ENCODE results near the gene PXT1.
"Not testable (repeated sequence)": the region's sequence is repeated elsewhere in the genome, so short reads cannot be mapped to it uniquely, and the experiment has no call there.

PXT1 gene

DNA sequence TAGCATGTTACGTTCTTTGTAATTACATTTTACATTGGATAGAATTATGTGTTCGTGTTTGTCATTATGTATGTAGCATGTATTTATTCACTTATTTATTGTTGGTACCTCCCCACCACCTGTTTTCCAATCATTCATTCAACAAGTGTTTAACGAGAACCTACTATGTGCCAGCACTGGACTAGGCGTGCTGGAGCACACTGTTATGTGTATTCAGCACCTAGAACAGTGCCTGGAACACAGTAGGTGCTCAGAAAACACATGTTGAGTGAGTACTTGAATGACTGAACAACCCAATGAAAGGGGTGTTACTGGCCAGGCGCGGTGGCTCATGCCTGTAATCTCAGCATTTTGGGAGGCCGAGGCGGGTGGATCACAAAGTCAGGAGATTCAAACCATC, 66.5 kb downstream of the PXT1 start:
- ATAC-seq (ENCODE audit: low read depth) (no peak), DNase-seq (ENCODE audit: low spot score in 2 of 2) (no peak)
- no peaks in the 10 kb centered on the region for H3K9me3 Mint-ChIP-seq
- no peak overlapping the region for H3K4me3 Mint-ChIP-seq
- peaks cover 5% of the 10 kb centered on the region for H3K4me1 Mint-ChIP-seq
- no peaks in the 10 kb centered on the region for H3K36me3 Mint-ChIP-seq
- H3K27ac Mint-ChIP-seq, result no peak overlapping the region
- H3K27me3 Mint-ChIP-seq, result peaks cover 3% of the 10 kb centered on the region

- DNase-seq (ENCODE audit: low spot score in 2 of 2), result no peak
- Mint-ChIP-seq H3K9me3 (no peaks in the 10 kb centered on the region), H3K4me1 (peaks cover 5% of the 10 kb centered on the region), H3K36me3 (no peaks in the 10 kb centered on the region), H3K27me3 (peaks cover 3% of the 10 kb centered on the region), H3K27ac (no peak overlapping the region), H3K4me3 (no peak overlapping the region)
- no peak for ATAC-seq (ENCODE audit: low read depth)
Measured at GRCh38 chr6:36375644-36376155, 67.0 kb downstream of the PXT1 start.

GRCh38 chr6:36374972-36375371, 67.7 kb downstream of the PXT1 start:
- no peak for DNase-seq (ENCODE audit: low spot score in 2 of 2)
- Mint-ChIP-seq H3K4me3 (no peak overlapping the region), H3K27me3 (peaks cover 3% of the 10 kb centered on the region), H3K27ac (no peak overlapping the region), H3K36me3 (no peaks in the 10 kb centered on the region), H3K4me1 (peaks cover 5% of the 10 kb centered on the region), H3K9me3 (no peaks in the 10 kb centered on the region)
- ATAC-seq (ENCODE audit: low read depth), result no peak

- Mint-ChIP-seq H3K27ac (no peak overlapping the region), H3K4me3 (no peak overlapping the region), H3K4me1 (peaks cover 5% of the 10 kb centered on the region), H3K27me3 (peaks cover 3% of the 10 kb centered on the region), H3K36me3 (no peaks in the 10 kb centered on the region), H3K9me3 (no peaks in the 10 kb centered on the region)
- DNase-seq (ENCODE audit: low spot score in 2 of 2), result no peak
- no peak for ATAC-seq (ENCODE audit: low read depth)
Measured at GRCh38 chr6:36374194-36374593, 68.5 kb downstream of the PXT1 start.

GRCh38 chr6:36373368-36374019, 69.2 kb downstream of the PXT1 start:
- DNase-seq (ENCODE audit: low spot score in 2 of 2), result no peak

GRCh38 chr6:36372088-36372487, 70.6 kb downstream of the PXT1 start:
- ATAC-seq (ENCODE audit: low read depth) (no peak), DNase-seq (ENCODE audit: low spot score in 2 of 2) (no peak)
- Mint-ChIP-seq H3K9me3 (no peaks in the 10 kb centered on the region), H3K4me3 (no peak overlapping the region), H3K27me3 (peaks cover 3% of the 10 kb centered on the region), H3K27ac (no peak overlapping the region), H3K36me3 (no peaks in the 10 kb centered on the region), H3K4me1 (no peaks in the 10 kb centered on the region)

More at GRCh38 chr6:36373368-36374019, 69.2 kb downstream of the PXT1 start:
- no peak overlapping the region for H3K27ac Mint-ChIP-seq
- H3K4me1 Mint-ChIP-seq, result peaks cover 2% of the 10 kb centered on the region
- no peaks in the 10 kb centered on the region for H3K9me3 Mint-ChIP-seq
- no peaks in the 10 kb centered on the region for H3K36me3 Mint-ChIP-seq
- peaks cover 3% of the 10 kb centered on the region for H3K27me3 Mint-ChIP-seq
- H3K4me3 Mint-ChIP-seq, result no peak overlapping the region
- ATAC-seq (ENCODE audit: low read depth), result no peak

DNA sequence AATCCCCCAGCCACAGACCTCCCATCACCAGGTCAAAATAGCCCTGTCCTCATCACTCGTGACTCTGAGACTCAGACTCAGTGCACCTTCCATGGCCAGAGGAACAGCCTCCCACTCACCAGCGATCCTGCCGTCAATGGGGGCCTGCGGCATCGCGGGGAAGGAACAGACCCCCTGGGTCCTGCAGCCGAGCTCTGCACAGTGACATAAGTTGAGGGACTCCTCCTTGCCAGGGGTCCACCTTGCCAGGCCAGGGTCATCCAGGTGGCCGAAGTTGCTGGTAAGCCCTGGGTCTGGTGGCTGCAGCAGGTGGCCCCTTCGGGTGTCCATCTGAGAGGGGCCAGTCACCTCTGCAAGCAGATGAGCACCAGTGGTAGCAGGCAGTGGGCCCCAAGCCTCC, 71.4 kb downstream of the PXT1 start:
- Mint-ChIP-seq H3K4me3 (no peak overlapping the region), H3K27me3 (peaks cover 3% of the 10 kb centered on the region), H3K4me1 (peaks cover 5% of the 10 kb centered on the region)

GRCh38 chr6:36370638-36371037, 72.0 kb downstream of the PXT1 start:
- ATAC-seq (ENCODE audit: low read depth) (no peak), DNase-seq (ENCODE audit: low spot score in 2 of 2) (no peak)
- peaks cover 3% of the 10 kb centered on the region for H3K27me3 Mint-ChIP-seq
- peaks cover 5% of the 10 kb centered on the region for H3K4me1 Mint-ChIP-seq
- no peaks in the 10 kb centered on the region for H3K9me3 Mint-ChIP-seq
- no peak overlapping the region for H3K4me3 Mint-ChIP-seq
- no peaks in the 10 kb centered on the region for H3K36me3 Mint-ChIP-seq
- H3K27ac Mint-ChIP-seq, result no peak overlapping the region

More for the DNA sequence above, 71.4 kb downstream of the PXT1 start:
- H3K9me3 Mint-ChIP-seq, result no peaks in the 10 kb centered on the region
- DNase-seq (ENCODE audit: low spot score in 2 of 2) (no peak), ATAC-seq (ENCODE audit: low read depth) (no peak)
- H3K36me3 Mint-ChIP-seq, result no peaks in the 10 kb centered on the region
- H3K27ac Mint-ChIP-seq, result no peak overlapping the region

DNA sequence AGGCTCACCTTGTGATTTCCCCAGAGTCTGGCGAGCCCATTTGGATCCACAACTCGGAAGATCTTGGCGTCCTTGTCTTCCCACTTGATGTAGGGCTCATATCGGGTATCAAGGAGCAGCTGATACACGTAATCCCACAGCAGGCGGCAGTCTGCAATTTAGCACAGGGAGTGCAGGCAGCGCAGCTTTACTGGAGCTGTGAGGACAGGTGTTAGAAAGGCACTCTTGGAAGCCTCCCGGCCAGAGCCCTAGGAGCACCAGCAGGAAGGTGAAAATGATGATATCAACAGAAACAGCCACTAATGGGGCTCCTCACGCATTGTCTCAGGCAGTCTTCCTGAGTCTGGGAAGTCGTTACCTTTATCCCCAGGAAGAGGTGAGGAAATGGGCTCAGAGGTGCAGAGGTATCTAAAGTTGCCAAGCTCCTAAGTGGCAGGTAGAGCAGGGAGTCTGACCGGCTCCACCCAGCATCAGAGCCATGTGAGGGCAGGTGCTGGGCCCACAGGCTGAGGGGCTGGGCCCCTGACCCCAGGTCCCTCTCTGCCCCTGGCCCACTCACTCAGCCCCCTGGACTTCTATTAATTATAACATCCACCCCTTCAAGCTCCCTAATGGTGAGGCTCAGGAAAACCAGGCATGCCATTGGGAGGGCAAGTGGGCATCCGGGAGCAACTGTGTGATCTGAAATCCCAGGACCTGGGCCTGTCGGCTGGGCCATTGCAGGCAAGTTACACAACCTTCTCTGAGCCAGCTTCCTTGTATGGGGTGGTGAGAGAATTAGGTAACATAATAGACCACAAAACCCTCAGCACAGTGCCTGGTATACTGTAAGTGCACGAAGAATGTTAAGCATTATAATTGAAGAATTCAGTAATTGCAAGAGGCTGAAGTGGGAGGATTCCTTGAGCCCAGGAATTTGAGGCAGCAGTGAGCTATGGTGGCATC, 73.5 kb downstream of the PXT1 start:
- Mint-ChIP-seq H3K27me3 (peaks cover 3% of the 10 kb centered on the region), H3K36me3 (no peaks in the 10 kb centered on the region), H3K4me3 (no peak overlapping the region), H3K4me1 (peaks cover 15% of the 10 kb centered on the region), H3K27ac (no peak overlapping the region), H3K9me3 (no peaks in the 10 kb centered on the region)
- DNase-seq (ENCODE audit: low spot score in 2 of 2) (no peak), ATAC-seq (ENCODE audit: low read depth) (no peak)

GRCh38 chr6:36368421-36368820, 74.2 kb downstream of the PXT1 start:
- Mint-ChIP-seq H3K36me3 (no peaks in the 10 kb centered on the region), H3K27me3 (peaks cover 3% of the 10 kb centered on the region), H3K4me3 (no peak overlapping the region), H3K27ac (no peak overlapping the region), H3K9me3 (no peaks in the 10 kb centered on the region), H3K4me1 (peaks cover 15% of the 10 kb centered on the region)
- DNase-seq (ENCODE audit: low spot score in 2 of 2), result no peak
- no peak for ATAC-seq (ENCODE audit: low read depth)

- no peak overlapping the region for H3K4me3 Mint-ChIP-seq
- H3K27me3 Mint-ChIP-seq, result peaks cover 3% of the 10 kb centered on the region
- H3K4me1 Mint-ChIP-seq, result peaks cover 15% of the 10 kb centered on the region
- DNase-seq (ENCODE audit: low spot score in 2 of 2) (no peak), ATAC-seq (ENCODE audit: low read depth) (no peak)
- H3K27ac Mint-ChIP-seq, result no peak overlapping the region
- no peaks in the 10 kb centered on the region for H3K9me3 Mint-ChIP-seq
- H3K36me3 Mint-ChIP-seq, result no peaks in the 10 kb centered on the region
Measured at GRCh38 chr6:36367743-36368142, 74.9 kb downstream of the PXT1 start.

DNA sequence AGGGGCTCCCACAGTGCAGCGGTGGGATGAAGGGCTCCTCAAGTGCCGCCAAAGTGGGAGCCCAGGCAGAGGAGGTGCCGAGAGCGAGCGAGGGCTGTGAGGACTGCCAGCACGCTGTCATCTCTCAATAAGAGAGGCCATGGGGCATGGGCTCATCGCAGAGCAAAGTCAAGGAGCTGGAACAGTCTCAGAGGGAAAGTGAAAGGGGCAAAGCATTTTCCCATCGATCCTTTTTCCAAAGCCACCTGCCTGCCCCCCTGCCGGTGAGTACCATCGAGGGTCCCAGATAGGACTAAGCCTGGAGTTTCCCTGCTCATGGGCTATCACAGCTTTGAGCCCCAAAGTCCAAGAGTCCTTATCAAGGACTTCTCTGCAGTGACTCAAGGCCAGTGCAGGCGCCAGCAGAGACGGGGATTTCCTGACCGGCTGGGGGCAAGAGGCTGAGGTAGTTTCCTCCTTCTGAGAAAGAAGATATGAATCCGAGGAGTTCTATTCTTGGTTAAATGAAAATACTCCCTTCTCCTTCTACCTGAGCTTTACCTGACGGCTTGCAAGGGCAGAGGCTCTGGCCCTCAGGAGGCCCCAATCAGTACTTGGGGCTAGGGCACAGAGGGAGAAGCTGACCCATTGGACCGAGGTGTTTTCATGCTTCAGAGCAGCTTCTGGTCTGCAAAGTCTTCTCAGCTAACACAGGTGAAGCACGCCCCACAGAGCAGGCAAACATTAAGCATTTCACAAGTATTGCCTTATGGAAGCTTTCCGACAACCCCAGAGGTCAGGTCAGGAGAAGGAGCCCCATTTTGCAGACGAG, 77.8 kb downstream of the PXT1 start:
- Mint-ChIP-seq H3K36me3 (no peaks in the 10 kb centered on the region), H3K9me3 (no peaks in the 10 kb centered on the region), H3K4me1 (peaks cover 22% of the 10 kb centered on the region), H3K4me3 (peak overlapping the region; percentile 74), H3K27ac (peak overlapping the region; percentile 86), H3K27me3 (no peaks in the 10 kb centered on the region)
- DNase-seq (ENCODE audit: low spot score in 2 of 2) (peak; percentile 37 to 45), ATAC-seq (ENCODE audit: low read depth) (peak; percentile 86)

DNA sequence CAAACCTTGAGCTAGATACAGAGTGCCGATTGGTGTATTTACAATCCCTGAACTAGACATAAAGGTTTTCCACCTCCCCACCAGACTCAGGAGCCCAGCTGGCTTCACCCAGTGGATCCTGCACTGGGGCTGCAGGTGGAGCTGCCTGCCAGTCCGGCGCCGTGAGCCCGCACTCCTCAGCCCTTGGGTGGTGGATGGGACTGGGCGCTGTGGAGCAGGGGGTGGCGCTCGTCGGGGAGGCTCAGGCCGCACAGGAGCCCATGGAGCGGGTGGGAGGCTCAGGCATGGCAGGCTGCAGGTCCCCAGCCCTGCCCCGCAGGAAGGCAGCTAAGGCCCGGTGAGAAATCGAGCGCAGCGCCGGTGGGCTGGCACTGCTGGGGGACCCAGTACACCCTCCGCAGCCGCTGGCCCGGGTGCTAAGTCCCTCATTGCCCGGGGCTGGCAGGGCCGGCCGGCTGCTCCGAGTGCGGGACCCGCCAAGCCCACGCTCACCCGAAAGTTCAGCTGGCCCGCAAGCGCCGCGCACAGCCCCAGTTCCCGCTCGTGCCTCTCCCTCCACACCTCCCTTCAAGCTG, 78.5 kb downstream of the PXT1 start:
- H3K36me3 Mint-ChIP-seq; H3K4me3 Mint-ChIP-seq; H3K9me3 Mint-ChIP-seq; H3K27me3 Mint-ChIP-seq; ATAC-seq (ENCODE audit: low read depth); DNase-seq (ENCODE audit: low spot score in 2 of 2): not testable (repeated sequence)
- H3K4me1 Mint-ChIP-seq, result peaks cover 22% of the 10 kb centered on the region
- H3K27ac Mint-ChIP-seq, result peak overlapping the region; percentile 70
